ENCODE measurements around the gene RNASEH2B.

Gene RNASEH2B

GRCh38 chr13:50993371-50993770 lies 83.8 kb downstream of the RNASEH2B start:
- no peak for DNase-seq (ENCODE audit: low spot score)
- TF ChIP-seq CTCF (IDR thresholded peaks at IDR 0.05; ENCODE audit: extremely low read depth, missing control alignments) = no peak

- DNase-seq (ENCODE audit: low spot score) = no peak
- no peak for TF ChIP-seq CTCF (IDR thresholded peaks at IDR 0.05; ENCODE audit: extremely low read depth, missing control alignments)
Measured at GRCh38 chr13:50993934-50994333, 84.3 kb downstream of the RNASEH2B start.

DNA sequence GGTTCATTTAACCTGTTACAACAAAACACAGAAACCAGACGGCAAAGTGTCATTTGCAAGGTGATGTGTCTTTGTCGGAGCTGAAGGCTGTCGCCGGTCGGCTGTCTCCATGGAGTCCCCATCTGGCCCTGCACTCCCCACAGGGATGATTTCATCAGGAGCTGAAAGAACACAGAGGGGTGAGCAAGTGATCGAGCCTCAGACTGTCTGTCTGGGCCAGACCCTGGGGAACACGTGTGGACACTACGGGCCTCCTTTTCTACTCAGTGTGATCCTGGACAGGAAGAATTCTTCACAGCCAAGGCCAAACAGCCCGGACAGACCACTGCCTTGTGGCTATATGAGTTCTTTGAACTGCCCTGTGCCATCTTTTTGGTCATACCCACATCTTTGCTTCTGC lies 85.1 kb downstream of the RNASEH2B start:
- no peak for TF ChIP-seq CTCF (IDR thresholded peaks at IDR 0.05; ENCODE audit: extremely low read depth, missing control alignments)

DNA sequence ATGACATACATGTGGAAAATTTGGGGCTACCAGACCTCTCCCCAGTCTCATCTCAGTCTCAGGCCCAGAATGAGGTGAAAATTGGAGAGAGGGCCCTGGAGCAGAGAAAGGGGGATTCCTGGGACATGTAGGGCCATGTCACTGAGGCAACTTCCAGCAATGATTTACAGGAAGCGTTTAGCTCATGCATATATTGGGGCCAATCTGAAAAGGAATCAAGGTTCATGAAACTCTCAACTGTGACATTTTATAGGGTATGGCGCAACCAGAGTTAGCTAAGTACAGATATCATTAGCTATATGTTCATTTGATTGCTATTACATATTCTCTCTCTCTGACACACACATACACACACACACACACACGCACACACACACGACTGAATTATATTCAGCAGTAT lies 86.3 kb downstream of the RNASEH2B start:
- no peak for TF ChIP-seq CTCF (IDR thresholded peaks at IDR 0.05; ENCODE audit: extremely low read depth, missing control alignments)
- no peak for DNase-seq (ENCODE audit: low spot score)

More for the DNA sequence above, 85.1 kb downstream of the RNASEH2B start:
- DNase-seq (ENCODE audit: low spot score) = no peak

DNA sequence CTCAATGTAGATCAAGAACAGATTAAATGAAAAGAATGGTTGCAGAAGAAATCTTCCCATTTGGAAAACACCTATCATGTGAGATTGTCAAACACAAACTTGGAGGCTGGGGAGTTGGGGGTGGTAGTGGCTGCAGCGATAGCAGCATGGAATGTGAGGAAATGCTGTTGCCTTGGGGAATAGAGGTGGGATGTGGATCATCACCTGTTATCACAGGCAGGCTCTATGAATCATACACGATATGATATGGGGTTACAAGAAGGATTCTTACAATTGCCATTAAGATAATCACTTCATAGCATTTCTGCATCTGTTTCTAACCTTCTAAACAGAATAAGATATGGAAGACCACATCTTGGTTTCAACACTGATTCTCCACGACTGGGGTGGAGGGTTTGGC lies 88.7 kb downstream of the RNASEH2B start:
- no peak for TF ChIP-seq CTCF (IDR thresholded peaks at IDR 0.05; ENCODE audit: extremely low read depth, missing control alignments)
- no peak for DNase-seq (ENCODE audit: low spot score)

DNA sequence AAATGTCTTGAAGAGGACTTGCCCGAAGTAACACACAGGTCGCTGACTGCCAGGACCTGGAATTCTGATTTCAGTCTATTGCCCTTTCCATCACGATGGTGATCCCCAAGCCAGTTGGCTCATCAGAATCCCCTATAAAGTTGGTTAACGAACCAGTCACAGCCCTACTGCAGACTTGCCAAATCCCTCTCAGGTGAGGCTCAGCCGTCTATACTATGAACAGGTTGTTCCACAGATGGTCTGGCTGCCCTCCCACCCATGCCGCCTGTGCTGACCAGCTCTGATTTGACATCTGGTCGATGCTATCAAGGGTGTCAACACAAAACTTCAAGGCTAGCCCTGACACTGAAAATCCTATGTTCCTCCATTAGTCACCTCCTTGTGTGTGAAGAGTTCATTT lies 90.0 kb downstream of the RNASEH2B start:
- TF ChIP-seq CTCF (IDR thresholded peaks at IDR 0.05; ENCODE audit: extremely low read depth, missing control alignments) = no peak
- DNase-seq (ENCODE audit: low spot score) = no peak

DNA sequence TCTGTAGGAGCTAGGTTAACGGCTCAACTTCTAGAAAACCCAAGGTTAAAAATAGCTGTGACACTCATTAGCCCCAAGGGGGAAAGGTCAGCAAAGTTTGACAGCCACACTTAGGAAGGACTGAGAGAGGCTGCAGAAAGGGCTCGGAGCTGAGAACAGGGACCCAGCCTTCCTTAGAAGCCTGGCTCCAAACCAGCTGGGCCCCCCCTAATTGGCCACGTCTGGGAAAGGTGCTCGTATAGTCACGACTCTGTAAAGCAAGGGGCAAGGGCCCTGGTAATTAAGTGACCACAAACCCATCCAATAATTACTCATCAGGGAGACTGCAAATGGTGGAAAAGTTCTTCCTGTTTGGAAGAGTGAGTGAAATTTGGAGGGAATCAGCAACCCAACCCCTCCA lies 90.5 kb downstream of the RNASEH2B start:
- no peak for TF ChIP-seq CTCF (IDR thresholded peaks at IDR 0.05; ENCODE audit: extremely low read depth, missing control alignments)
- no peak for DNase-seq (ENCODE audit: low spot score)
